GM18907 (cell line): Measurements from ENCODE around the gene RNF25.

Experiments
- ATAC-seq: cut with Tn5 transposase; IDR thresholded peaks from one replicate; pipeline ENCODE4 v1.9.1; 2021; ENCODE audit warnings: mild to moderate bottlenecking, moderate library complexity; ENCODE audit not compliant: unreplicated experiment

RNF25 gene, protein sequence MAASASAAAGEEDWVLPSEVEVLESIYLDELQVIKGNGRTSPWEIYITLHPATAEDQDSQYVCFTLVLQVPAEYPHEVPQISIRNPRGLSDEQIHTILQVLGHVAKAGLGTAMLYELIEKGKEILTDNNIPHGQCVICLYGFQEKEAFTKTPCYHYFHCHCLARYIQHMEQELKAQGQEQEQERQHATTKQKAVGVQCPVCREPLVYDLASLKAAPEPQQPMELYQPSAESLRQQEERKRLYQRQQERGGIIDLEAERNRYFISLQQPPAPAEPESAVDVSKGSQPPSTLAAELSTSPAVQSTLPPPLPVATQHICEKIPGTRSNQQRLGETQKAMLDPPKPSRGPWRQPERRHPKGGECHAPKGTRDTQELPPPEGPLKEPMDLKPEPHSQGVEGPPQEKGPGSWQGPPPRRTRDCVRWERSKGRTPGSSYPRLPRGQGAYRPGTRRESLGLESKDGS

DNA sequence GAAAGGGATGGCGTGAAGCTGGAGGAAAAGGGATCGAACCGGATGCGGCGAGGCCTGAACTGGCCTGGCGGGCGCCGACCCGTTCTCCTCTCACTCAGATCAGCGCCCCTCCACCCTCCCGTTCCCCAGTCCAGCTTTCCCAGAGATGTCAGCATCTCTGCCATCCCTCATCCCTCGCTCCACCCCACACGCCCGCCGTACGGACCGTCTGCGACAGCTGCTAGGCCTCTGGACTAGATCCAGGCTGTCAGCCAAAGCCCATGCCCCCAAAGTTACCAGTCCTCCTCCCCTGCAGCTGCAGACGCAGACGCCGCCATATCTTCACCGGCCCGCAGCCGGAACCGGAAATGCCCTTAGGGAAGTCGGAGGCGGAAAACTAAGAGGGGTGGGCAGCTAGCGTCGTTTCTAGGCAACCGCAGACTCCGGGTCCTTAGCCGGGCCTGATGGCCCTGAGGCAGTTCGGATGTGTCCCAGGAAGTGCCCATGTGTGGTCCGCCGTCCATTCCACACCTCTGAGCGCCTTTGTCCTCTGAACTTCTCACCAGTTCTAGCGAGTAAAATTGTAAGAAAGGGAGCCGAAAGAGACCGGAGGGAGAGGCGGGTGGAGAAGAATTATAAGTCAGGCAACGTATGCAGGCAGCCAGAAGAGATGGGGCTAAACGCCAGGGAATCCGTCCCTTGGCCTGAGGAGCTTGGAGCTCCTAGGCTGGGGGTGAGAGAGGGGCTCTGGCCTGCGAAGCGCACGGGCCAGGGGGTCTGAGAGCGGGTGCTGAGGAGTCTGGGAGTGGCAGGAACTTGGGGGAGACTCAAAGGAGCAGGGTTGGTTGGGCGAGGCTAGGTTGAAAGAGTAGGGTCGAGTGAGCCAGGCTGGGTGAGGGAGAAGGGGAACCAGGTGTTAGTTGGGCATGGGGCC lies at the start of gene RNF25, which contains the start of gene STK36:
RNF25 (minus strand) TSS at position 349 of the 913 bp plus-strand sequence; CDS start at position 317, 32 bp downstream.
STK36 (plus strand) TSS at position 433 of the 913 bp plus-strand sequence. CDS start 744 bp downstream, outside the sequence.
- ATAC-seq = peak; percentile 95

DNA sequence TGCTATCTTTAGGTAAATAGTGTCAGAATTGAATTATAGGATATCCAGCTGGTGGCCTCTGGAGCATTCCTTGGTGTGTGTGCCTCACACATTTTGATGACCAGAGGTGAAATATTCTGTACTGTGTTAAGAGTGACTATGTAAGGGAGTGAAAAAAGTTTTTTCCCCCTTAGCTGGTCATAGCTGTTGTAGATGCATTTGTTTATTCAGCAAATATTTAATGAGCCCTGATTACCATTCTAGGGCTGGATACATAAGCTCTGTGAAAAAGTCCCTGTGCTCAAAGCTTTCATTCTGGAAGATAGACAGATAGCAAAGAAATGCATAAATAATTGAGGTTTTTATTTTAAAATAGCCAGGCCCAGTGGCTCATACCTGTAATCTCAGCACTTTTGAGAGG lies 49.7 kb upstream of the RNF25 start:
- ATAC-seq = no peak

DNA sequence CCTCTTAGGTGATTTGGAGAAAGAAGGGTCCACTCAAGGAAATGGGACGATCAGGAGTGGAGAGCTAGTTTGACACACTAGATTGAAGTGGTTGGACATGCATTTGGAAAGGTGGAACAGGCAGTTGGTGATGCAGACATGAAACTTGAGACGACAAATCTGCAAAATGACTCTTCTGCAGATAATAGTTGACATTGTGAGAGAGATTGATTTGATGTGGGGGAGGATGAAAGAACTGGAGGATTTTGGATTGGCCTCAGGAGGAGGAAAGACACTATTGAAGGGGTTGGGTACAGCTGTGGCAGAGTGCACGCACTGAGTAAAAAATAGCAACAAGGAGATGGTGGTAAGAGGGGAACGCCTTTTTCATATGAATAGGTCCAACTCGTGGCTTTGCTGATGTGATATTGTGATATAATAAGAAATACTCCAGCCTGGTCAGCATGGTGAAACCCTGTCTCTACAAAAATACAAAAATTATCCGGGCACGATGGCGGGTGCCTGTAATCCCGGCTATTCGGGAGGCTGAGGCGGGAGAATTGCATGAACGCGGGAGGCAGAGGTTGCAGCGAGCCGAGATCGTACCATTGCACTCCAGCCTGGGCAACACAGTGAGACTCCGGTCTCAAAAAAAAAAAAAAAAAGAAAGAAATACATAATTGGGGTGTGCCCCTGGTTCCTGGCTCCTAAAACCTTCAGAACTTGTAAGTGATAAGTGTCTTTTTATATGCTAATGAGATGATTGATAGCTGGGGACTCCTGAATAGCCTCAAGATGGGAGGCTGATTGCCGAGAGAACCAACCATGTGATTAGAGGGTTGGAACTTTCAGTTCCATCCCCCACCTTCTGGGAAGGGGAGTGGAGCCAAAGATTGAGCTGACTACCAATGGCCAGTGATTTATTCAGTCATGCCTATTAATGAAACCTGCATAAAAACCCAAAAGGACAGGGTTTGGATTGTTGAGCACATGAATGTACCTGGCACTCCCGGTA lies 48.5 kb upstream of the RNF25 start:
- ATAC-seq = no peak

DNA sequence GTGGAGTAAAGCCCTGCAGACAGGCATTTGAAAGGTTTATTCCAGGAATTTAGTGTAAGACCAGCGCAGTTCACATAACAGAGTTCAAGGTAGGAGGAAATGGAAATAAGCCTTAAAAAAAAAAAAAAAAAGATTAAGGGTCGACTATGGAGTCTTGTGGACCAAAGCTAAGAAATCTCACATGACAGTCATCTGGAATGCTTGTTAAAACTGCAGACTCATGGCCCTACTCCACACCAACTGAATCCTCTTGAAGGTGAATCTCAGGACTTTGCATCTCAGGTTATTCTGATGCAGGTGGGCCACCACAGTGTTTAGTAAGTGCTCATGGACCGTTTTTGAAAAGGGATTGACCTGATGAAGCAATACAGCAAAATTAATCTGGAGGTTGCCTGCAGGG lies 47.7 kb upstream of the RNF25 start:
- no peak for ATAC-seq

DNA sequence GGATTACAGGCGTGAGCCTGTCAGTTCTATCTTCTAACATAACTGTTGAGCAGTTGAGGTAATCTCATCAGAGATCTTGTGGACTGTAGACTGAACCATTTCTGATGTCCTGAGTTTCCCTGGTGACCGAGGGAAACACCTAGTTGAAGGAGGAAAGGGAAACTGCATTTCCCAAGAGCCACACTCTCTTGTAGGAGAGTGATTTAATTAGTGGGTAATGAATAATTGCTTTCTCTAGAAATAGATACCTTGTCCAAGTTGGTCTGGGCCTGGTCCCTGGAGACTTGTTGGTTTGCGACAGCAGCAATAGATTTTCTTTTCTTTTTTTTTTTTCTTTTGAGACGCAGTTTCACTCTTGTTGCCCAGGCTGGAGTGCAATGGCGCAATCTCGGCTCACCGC lies 46.3 kb upstream of the RNF25 start:
- ATAC-seq = no peak

DNA sequence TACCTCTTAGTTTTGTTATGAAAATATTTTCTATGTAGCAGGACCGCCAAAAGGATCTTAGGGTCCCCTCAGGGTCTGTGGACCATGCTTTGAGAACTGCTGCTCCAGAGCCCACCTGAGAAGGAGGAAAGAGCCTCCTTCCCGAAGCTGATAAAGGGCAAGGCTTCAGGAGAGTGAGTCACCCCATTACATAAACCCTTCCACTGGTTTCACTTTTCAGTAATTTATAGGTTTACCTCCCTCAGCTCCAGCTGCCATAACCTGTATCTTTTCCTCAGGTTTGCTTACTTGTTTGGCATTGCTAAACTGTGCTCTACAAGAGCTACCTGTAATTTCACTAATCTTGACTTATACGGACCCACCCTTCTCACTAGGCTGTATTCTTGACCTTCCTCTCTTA lies 45.5 kb upstream of the RNF25 start:
- no peak for ATAC-seq

DNA sequence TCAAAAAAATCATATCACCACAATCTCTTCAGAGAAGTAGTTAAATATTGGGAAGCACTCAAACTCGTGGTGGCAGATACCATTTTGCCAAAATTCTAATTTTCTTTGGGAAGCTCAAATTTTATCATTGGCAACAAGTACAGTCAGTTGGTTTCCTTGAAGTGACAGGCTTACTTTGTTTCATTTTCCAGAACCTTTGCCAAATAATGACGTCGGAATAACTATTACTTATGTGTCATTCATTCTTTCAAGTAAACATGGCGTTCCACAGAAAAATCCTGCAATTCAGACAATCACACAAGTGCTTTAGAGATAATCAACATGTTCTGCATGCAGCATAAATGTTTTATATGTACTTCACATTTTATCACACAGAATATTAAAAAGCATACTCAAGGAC lies 44.3 kb upstream of the RNF25 start:
- no peak for ATAC-seq

DNA sequence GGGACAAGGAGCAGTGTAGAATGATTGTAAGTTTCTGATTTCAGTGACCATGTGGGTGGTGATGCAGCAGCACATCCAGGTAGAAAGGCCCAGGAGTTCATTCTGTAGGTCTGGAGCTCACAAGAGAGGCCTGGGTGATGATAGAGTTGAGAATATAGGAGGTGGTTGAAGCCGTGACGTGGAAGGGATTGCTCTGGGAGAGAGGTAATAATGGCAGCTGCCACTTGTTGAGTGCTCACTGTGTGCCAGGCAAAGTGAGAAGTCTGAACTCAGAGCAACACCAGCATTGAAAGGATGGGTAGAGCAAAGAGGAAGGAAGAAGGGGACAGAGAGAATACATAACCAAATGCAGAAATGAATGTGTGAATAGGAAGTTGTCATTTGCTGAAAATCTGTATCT lies 42.1 kb upstream of the RNF25 start:
- no peak for ATAC-seq

DNA sequence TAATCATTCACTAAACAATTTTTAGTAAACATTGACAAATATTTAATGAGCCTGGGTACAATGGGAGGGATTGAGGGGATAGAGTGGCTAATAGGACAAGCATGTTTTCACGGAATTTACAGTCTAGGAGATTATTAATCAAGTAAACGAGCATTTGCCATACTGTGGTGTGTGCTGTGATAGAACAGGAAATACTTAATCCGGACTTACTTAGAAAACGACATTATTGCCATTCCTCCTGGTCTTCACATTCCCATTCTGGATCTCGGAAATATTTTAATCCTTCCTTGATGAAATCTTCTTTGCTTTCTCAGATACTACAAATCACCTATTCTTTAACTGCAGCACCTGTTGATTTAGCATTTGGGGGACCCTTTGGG lies 39.7 kb upstream of the RNF25 start:
- ATAC-seq = no peak

DNA sequence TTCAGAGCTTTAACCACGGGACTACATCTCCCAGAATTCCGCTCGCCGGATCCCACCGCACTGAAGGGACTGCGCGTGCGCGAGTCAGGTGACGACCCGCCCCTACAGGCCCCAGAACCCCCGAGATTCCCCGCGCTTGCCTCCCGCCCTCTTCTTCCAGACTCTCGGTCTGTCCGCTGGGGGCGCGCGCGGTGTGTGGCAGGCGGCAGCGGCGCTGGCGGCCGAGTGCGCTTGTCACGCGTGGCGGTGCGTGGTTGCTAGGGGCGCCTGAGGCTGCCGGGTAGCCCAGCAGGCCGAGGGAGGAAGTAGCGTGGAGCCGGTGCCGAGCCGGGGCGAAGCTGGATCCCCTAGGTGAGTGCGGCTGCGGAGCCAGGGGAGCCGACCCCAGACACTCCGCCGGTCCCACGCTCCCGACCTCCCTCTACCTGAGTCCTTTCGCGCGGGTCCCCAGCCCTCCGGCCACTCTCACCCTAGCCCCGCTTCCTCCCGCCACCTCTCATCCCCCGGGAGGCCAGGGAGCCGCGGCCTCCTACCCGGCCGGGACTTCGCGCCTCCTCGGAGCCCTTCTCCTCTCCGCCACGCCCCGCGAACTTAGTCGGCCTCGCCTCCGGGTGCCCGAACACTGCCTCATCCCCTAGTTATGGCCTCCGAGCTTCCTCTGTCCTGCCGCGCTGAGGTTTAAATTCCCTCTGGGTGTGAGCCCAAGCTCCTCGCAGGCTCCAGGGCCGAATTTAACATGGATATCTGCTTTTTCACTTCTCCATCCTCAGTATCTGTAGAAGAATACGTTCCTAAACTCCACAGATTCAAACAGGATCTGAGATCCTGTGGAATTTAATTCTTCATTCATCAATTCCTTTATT lies 39.1 kb upstream of the RNF25 start, which contains the start of gene TTLL4:
TTLL4 (plus strand) TSS at position 149 of the 863 bp plus-strand sequence. CDS start 26,842 bp downstream, outside the sequence.
- ATAC-seq = peak; percentile 92

DNA sequence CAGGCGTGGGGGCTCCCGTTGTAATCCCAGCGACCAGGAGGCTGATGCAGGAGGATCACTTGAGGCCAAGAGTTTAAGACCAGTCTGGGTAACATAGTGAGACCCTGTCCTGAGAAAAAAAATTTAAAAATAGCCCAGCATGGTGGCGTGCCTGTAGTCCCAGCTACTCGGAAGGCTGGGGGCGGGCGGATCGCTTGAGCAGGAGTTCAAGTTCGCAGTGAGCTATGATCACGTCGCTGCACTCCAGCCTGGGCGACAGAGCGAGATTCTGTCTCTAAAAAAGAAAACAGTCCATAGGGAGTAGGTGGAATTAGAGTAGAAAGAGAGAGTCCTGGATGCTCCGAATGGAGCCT lies 38.5 kb upstream of the RNF25 start:
- no peak for ATAC-seq

DNA sequence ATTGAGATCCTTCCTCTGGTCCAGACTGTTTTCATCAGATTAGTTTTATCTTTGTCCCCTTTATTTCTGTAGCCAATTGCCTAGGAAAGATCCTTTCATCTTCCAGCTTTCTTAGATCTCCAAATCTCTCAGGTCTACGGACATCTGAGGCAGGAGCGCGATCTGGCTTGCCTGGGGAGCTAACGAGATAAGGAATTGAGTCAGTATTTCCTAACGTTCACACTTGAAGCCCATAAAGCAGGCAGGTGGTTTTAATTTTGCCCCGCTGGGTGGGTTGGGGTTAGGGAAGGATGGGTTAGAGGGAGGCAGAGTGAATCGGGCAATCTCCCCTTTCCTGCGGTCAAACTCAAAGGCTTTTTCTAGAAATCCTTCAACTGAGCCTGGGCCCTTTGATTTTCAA lies 38.1 kb upstream of the RNF25 start:
- no peak for ATAC-seq

DNA sequence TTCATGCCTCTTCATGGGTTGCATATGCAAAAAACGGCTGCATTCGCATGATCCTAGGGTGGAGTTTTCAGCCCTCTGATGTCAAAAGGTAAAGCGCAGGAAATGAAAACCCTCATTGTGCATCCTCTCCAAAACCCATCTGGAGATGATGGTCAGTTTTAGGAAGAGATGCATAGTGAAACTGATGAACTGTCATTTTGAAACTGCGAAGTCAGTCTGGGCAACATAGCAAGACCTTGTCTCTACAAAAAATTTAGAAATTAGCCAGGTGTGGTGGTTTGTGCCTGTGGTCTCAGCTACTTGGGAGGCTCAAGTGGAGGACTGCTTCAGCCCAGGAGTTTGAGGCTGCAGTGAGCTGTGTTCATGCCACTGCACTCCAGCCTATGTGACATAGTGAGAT lies 36.3 kb upstream of the RNF25 start:
- ATAC-seq = no peak

DNA sequence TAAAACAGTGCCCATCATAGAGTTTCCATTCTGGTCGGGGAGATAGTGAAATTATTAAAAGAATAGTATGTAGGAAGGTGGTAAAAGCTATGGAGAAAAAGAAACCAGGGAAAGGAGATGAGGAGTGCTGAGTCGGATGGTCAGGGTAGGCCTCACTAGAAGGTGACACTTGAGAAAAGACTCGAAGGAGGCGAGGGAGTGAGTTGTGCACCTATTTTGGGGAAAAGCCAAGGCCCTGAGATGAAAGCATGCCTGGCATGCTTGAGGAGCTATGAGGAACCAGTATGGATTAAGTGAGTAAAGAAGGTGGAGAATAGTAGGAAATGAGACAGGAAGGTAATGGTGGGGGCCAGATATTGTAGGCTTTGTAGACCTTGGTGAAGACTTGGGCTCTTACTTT lies 31.5 kb upstream of the RNF25 start:
- no peak for ATAC-seq

DNA sequence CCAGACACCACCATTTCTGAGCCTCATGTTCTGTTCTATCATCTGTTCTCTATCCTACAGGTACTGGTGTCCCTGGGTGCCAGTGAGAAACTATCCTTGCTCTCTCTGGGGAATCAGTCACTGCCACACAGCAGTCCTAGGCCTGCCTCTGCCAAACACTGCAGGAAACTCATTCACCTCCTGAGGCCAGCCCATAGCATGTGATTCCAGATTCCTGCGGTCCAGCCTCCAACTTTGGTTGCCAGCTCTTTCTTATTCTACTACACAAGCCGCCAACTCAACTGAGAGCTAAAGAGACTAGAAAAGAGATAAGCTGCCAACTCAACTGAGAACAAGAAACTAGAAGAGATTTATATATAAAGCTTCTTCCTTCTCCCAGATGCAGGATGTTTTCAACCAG lies 30.0 kb upstream of the RNF25 start:
- no peak for ATAC-seq

DNA sequence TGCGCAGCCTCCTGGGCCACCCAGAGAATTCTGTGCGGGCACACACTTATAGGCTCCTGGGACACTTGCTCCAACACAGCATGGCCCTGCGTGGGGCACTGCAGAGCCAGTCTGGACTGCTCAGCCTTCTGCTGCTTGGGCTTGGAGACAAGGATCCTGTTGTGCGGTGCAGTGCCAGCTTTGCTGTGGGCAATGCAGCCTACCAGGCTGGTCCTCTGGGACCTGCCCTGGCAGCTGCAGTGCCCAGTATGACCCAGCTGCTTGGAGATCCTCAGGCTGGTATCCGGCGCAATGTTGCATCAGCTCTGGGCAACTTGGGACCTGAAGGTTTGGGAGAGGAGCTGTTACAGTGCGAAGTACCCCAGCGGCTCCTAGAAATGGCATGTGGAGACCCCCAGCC lies 27.1 kb upstream of the RNF25 start:
- ATAC-seq = no peak

DNA sequence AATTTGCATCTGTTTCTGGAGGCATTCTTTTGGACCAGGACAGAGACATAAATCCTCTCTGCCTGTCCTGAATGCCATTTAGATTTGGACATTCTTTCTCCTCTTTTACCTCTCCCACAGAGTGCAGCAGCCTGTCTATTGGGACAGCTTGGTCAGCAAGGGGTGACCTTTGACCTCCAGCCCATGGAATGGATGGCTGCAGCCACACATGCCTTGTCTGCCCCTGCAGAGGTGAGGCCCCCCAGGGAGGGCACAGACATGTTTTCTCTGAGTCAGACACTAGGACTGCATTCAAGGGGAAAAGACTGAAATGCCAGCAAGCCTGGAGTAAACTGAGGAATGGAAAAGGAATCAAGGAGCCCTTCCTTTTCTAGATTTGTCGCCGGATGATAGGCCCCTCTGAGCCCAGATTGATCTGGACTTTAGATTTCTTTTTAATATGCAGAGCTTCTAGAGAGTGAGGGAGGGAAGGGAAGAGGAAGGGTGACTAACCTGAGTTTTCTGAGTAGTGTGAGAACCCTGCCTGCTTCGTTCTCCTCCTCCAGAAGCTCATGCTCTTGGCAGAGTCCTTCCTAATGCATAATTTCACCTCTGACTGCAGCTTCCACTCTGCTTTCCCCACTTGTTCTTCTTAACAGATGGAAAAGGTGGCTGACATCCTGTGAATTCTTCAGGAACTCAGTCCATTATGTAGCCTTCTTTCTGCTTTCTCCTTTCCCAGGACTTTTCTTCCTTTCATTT lies 22.8 kb upstream of the RNF25 start:
- no peak for ATAC-seq

DNA sequence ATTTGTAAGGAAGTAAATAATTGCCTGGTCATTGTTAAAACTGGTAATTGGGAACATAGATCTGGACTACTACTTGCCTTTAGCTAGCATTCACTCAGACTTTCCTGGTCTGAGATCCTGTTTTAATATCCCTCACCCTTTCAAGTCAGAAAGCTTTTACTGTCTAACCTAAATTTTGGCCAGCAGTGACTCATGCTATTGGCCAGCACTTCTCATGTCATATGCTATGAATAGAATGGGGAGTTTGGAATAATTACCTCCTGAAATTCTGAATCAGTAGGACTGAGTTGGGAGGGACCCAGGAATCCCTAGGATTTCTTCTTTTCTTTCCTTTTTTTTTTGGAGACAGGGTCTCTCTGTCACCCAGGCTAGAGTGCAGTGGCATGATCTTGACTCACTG lies 19.4 kb upstream of the RNF25 start:
- no peak for ATAC-seq
